OCI-LY7 (cell line): ENCODE results near the gene EEF1AKMT1. TPM values are rescaled to one million over a fixed set of nuclear protein-coding genes. Genes with fewer than 3 reads are reported as not detected.

Experiments
- BruUV-seq: library from RNA; stranded (reverse); fragments of 400-500 nt; replicated peaks from 2 replicates; lab custom pipeline; 2021; lab: Mats Ljungman, UMichigan
- CTCF ChIA-PET: fragments of 300-600 bp; sonication (Branson Sonifier 250); formaldehyde crosslinking; loops from one replicate; lab custom pipeline; 2022; ENCODE audit warnings: antibody characterized with exemption; ENCODE audit not compliant: unreplicated experiment; lab: Charles Lee
- POLR2A ChIA-PET: fragments of 300-600 bp; sonication (Branson Sonifier 250); formaldehyde crosslinking; loops from one replicate; lab custom pipeline; 2022; ENCODE audit warnings: antibody characterized with exemption; lab: Charles Lee
- DNase-seq: peaks from one replicate; pipeline ENCODE4 v3.0.0-alpha.2; 2015; ENCODE audit warnings: low spot score
- H2AFZ ChIP-seq: fragments of 200-600 bp; sonication (generic), shearing (Covaris generic); 2 replicates; pipeline ENCODE4 v1.6.1; 2014; ENCODE audit warnings: mild to moderate bottlenecking, antibody characterized with exemption, low read length, moderate library complexity
- H3K27ac ChIP-seq: fragments of 200-600 bp; sonication (generic); 2 replicates; pipeline ENCODE4 v1.5.1; 2014; ENCODE audit warnings: mixed run types, low read depth, mild to moderate bottlenecking, moderate library complexity, low read length, inconsistent platforms; ENCODE audit not compliant: poor library complexity, severe bottlenecking
- H3K36me3 ChIP-seq: fragments of 200-600 bp; sonication (generic); 2 replicates; pipeline ENCODE4 v1.6.1; 2014; ENCODE audit warnings: mild to moderate bottlenecking, antibody characterized with exemption, low read length, moderate library complexity, mixed read lengths; ENCODE audit not compliant: insufficient read depth
- H3K4me1 ChIP-seq: fragments of 200-600 bp; sonication (generic); 2 replicates; pipeline ENCODE4 v1.5.1; 2014; ENCODE audit warnings: mild to moderate bottlenecking, low read length; ENCODE audit not compliant: insufficient read depth, poor library complexity, severe bottlenecking
- H3K4me2 ChIP-seq: fragments of 200-600 bp; sonication (generic); 2 replicates; pipeline ENCODE4 v1.6.1; 2014; ENCODE audit warnings: mild to moderate bottlenecking, low read length
- H3K4me3 ChIP-seq: fragments of 200-600 bp; sonication (generic); 2 replicates; pipeline ENCODE4 v1.5.1; 2014; ENCODE audit warnings: mild to moderate bottlenecking, low read depth, low read length; ENCODE audit not compliant: poor library complexity, severe bottlenecking
- H3K79me2 ChIP-seq: fragments of 200-600 bp; sonication (generic); 2 replicates; pipeline ENCODE4 v1.6.1; 2016; ENCODE audit warnings: low read depth, mild to moderate bottlenecking, low read length, moderate library complexity, mixed read lengths; ENCODE audit not compliant: insufficient read depth
- H3K9me2 ChIP-seq: fragments of 200-600 bp; sonication (generic); 2 replicates; pipeline ENCODE4 v1.6.1; 2016; ENCODE audit warnings: mild to moderate bottlenecking, low read length, mixed read lengths; ENCODE audit not compliant: insufficient read depth
- H3K9me3 ChIP-seq: fragments of 200-600 bp; sonication (generic); 2 replicates; pipeline ENCODE4 v1.6.1; 2014; ENCODE audit warnings: mild to moderate bottlenecking, mixed run types, low read length, mixed read lengths
- H4K20me1 ChIP-seq: fragments of 200-600 bp; sonication (generic); 2 replicates; pipeline ENCODE4 v1.6.1; 2014; ENCODE audit warnings: mild to moderate bottlenecking, antibody characterized with exemption, low read length, moderate library complexity, mixed read lengths; ENCODE audit not compliant: insufficient read depth
- CTCF ChIP-seq: fragments of 200-600 bp; sonication (generic); conservative IDR thresholded peaks from 2 replicates; pipeline ENCODE4 v1.5.1; 2014; ENCODE audit warnings: mild to moderate bottlenecking, antibody characterized with exemption, low read length, moderate library complexity, mixed read lengths
- EZH2phosphoT487 ChIP-seq: fragments of 200-600 bp; sonication (generic); IDR thresholded peaks from 2 replicates; pipeline ENCODE4 v1.6.1; 2018; ENCODE audit warnings: low read depth, borderline replicate concordance, mild to moderate bottlenecking, mixed run types, antibody characterized with exemption, low read length, moderate library complexity, mixed read lengths
- intact Hi-C: fragments of 100-400 bp; cut with micrococcal nuclease; formaldehyde crosslinking; loops from one replicate; pipeline ENCODE4 v1.10.0; 2022; ENCODE audit not compliant: unreplicated experiment
- total RNA-seq, 2 experiments: library from RNA; depleted of rRNA in 1 of 2; stranded (reverse); fragments of >200 nt in 1 of 2; shearing (Covaris generic) in 1 of 2; gene quantifications; 2 replicates each; pipeline ENCODE4 v1.2.3, GENCODE V29; 2014 to 2022

The EEF1AKMT1 gene
- total RNA-seq, 2 experiments from 2014 or later = 1.5 to 2.5 TPM

- no peaks in the 10 kb centered on the region for H3K36me3 ChIP-seq
- TF ChIP-seq EZH2phosphoT487 (no peak), CTCF (no peak)
- no peak overlapping the region for H3K4me3 ChIP-seq
- H2AFZ ChIP-seq = no peak overlapping the region
- H3K9me2 ChIP-seq = no peaks in the 10 kb centered on the region
- no peak for DNase-seq
- H3K9me3 ChIP-seq = no peaks in the 10 kb centered on the region
- ChIA-PET POLR2A (no interaction called here), CTCF (no interaction called here)
- H3K4me2 ChIP-seq = no peak overlapping the region
- H3K27ac ChIP-seq = no peak overlapping the region
- peaks cover 13% of the 10 kb centered on the region for H3K4me1 ChIP-seq
- H3K79me2 ChIP-seq = no peaks in the 10 kb centered on the region
- no TSS peak for BruUV-seq
- intact Hi-C loops = loop anchor here (5.0 to 10.0 kb wide), 4 partner anchors 128 to 778 kb away; partner anchors contain the start of gene XPO4
- no peaks in the 10 kb centered on the region for H4K20me1 ChIP-seq
Observed at GRCh38 chr13:20699715-20700114, 74.0 kb downstream of the EEF1AKMT1 start.

GRCh38 chr13:20696073-20696472 is 77.7 kb downstream of the EEF1AKMT1 start:
- TF ChIP-seq CTCF = no peak
- TF ChIP-seq EZH2phosphoT487 = no peak
- Histone ChIP-seq H2AFZ (no peak overlapping the region), H3K4me3 (no peak overlapping the region), H3K9me2 (no peaks in the 10 kb centered on the region), H3K4me2 (no peak overlapping the region), H3K36me3 (no peaks in the 10 kb centered on the region), H4K20me1 (no peaks in the 10 kb centered on the region), H3K4me1 (no peaks in the 10 kb centered on the region), H3K27ac (no peak overlapping the region), H3K9me3 (no peaks in the 10 kb centered on the region), H3K79me2 (no peaks in the 10 kb centered on the region)
- no peak for DNase-seq
- ChIA-PET POLR2A (no interaction called here), CTCF (no interaction called here)
- intact Hi-C loops = no loop called here
- BruUV-seq = no TSS peak

- Histone ChIP-seq H3K4me1 (no peaks in the 10 kb centered on the region), H3K79me2 (no peaks in the 10 kb centered on the region), H3K9me3 (no peaks in the 10 kb centered on the region), H4K20me1 (no peaks in the 10 kb centered on the region), H3K9me2 (no peaks in the 10 kb centered on the region), H2AFZ (no peak overlapping the region), H3K27ac (no peak overlapping the region), H3K4me2 (no peak overlapping the region), H3K36me3 (no peaks in the 10 kb centered on the region), H3K4me3 (no peak overlapping the region)
- DNase-seq = no peak
- BruUV-seq = no TSS peak
- no peak for TF ChIP-seq CTCF
- TF ChIP-seq EZH2phosphoT487 = no peak
- ChIA-PET POLR2A (no interaction called here), CTCF (no interaction called here)
- intact Hi-C loops = no loop called here
Observed at GRCh38 chr13:20691616-20692015, 82.1 kb downstream of the EEF1AKMT1 start.
